IMR-90 (cell line): ENCODE measurements around the gene RAD51C. TPM values are rescaled to one million over a fixed set of nuclear protein-coding genes. Genes with fewer than 3 reads are reported as not detected.

ENCODE experiments used
- ATAC-seq: fragments of 200-7000 bp; cut with Tn5 transposase; 2 replicates; pipeline ENCODE4 v1.9.1; 2020; ENCODE audit warnings: low read depth, mild to moderate bottlenecking, moderate library complexity
- BruUV-seq: library from RNA; stranded (reverse); fragments of 400-500 nt; replicated peaks from 2 replicates; lab custom pipeline; 2021; lab: Mats Ljungman, UMichigan
- CTCF ChIA-PET: fragments of 300-600 bp; formaldehyde crosslinking; extraction: SDS; loops from one replicate; lab custom pipeline; 2021; ENCODE audit warnings: antibody characterized with exemption; lab: Yijun Ruan, JAX
- POLR2A ChIA-PET: fragments of 300-600 bp; sonication (Branson Sonifier 250); formaldehyde crosslinking; loops from one replicate; lab custom pipeline; 2022; ENCODE audit warnings: antibody characterized with exemption; ENCODE audit not compliant: unreplicated experiment; lab: Charles Lee
- DNase-seq: peaks from one replicate; pipeline ENCODE4 v3.0.0; 2013
- H2AFZ ChIP-seq: replicated peaks from 2 replicates; pipeline ENCODE3; 2013; ENCODE audit warnings: low read length, mild to moderate bottlenecking; ENCODE audit not compliant: poor library complexity
- H2AK5ac ChIP-seq: 2 replicates; pipeline ENCODE4 v1.6.1; 2013; ENCODE audit warnings: low read depth, low read length, inconsistent platforms
- H2AK9ac ChIP-seq: replicated peaks from 2 replicates; pipeline ENCODE3; 2013; ENCODE audit warnings: mild to moderate bottlenecking, low read depth, low read length, moderate library complexity; ENCODE audit not compliant: poor library complexity
- H2BK120ac ChIP-seq: 2 replicates; pipeline ENCODE4 v1.6.1; 2013; ENCODE audit warnings: low read depth, low read length, inconsistent platforms
- H2BK15ac ChIP-seq: 3 replicates; pipeline ENCODE4 v1.6.1; 2013; ENCODE audit warnings: low read depth, low read length, inconsistent platforms
- H2BK20ac ChIP-seq: 2 replicates; pipeline ENCODE4 v1.6.1; 2013; ENCODE audit warnings: low read depth, mild to moderate bottlenecking, inconsistent platforms, low read length, moderate library complexity
- H2BK5ac ChIP-seq: 2 replicates; pipeline ENCODE4 v1.6.1; 2013; ENCODE audit warnings: mild to moderate bottlenecking, low read depth, low read length, inconsistent platforms; ENCODE audit not compliant: poor library complexity, severe bottlenecking
- H3K14ac ChIP-seq: replicated peaks from 2 replicates; pipeline ENCODE4 v1.6.1; 2013; ENCODE audit warnings: low read depth, low read length, inconsistent platforms
- H3K18ac ChIP-seq: 2 replicates; pipeline ENCODE4 v1.6.1; 2013; ENCODE audit warnings: low read depth, low read length, control low read depth
- H3K23ac ChIP-seq: 2 replicates; pipeline ENCODE4 v1.6.1; 2013; ENCODE audit warnings: low read depth, low read length, inconsistent platforms
- H3K27ac ChIP-seq: 2 replicates; pipeline ENCODE4 v1.5.1; 2013; ENCODE audit warnings: mild to moderate bottlenecking, control low read depth, low read length; ENCODE audit not compliant: insufficient read depth
- H3K27me3 ChIP-seq: 2 replicates; pipeline ENCODE4 v1.6.1; 2013; ENCODE audit warnings: low read length; ENCODE audit not compliant: control insufficient read depth, insufficient read depth
- H3K36me3 ChIP-seq: 2 replicates; pipeline ENCODE4 v1.6.1; 2013; ENCODE audit warnings: low read length, mixed read lengths; ENCODE audit not compliant: control insufficient read depth, insufficient read depth
- H3K4ac ChIP-seq: 2 replicates; pipeline ENCODE4 v1.6.1; 2013; ENCODE audit warnings: low read depth, low read length, inconsistent platforms
- H3K4me1 ChIP-seq: 2 replicates; pipeline ENCODE4 v1.6.1; 2013; ENCODE audit warnings: low read length, mixed read lengths; ENCODE audit not compliant: control insufficient read depth, insufficient read depth
- H3K4me2 ChIP-seq: 2 replicates; pipeline ENCODE4 v1.6.1; 2013; ENCODE audit warnings: low read depth, mild to moderate bottlenecking, control low read depth, low read length, moderate library complexity
- H3K4me3 ChIP-seq: 2 replicates; pipeline ENCODE4 v1.5.1; 2013; ENCODE audit warnings: low read depth, mild to moderate bottlenecking, control low read depth, low read length, moderate library complexity; ENCODE audit not compliant: insufficient read depth
- H3K56ac ChIP-seq: 2 replicates; pipeline ENCODE4 v1.6.1; 2013; ENCODE audit warnings: low read length, inconsistent platforms; ENCODE audit not compliant: insufficient read depth; ENCODE audit errors: extremely low read depth
- H3K79me1 ChIP-seq, 2 experiments: 2 replicates each; pipeline ENCODE4 v1.6.1; 2013; ENCODE audit warnings: low read length in 2 of 2, inconsistent platforms in 1 of 2, low read depth in 1 of 2
- H3K9ac ChIP-seq: 2 replicates; pipeline ENCODE4 v1.6.1; 2013; ENCODE audit warnings: low read depth, low read length, control low read depth
- H3K9me1 ChIP-seq: 2 replicates; pipeline ENCODE4 v1.6.1; 2013; ENCODE audit warnings: low read length, inconsistent platforms; ENCODE audit not compliant: insufficient read depth
- H3K9me3 ChIP-seq: 2 replicates; pipeline ENCODE4 v1.6.1; 2013; ENCODE audit warnings: low read length; ENCODE audit not compliant: control insufficient read depth, insufficient read depth
- H4K20me1 ChIP-seq: 2 replicates; pipeline ENCODE4 v1.6.1; 2013; ENCODE audit warnings: low read length, inconsistent platforms; ENCODE audit not compliant: insufficient read depth
- H4K5ac ChIP-seq: 2 replicates; pipeline ENCODE4 v1.6.1; 2013; ENCODE audit warnings: mild to moderate bottlenecking, low read depth, low read length, control low read depth
- H4K8ac ChIP-seq, 2 experiments: 2 replicates each; pipeline ENCODE4 v1.6.1; 2013; ENCODE audit warnings: low read depth in 2 of 2, low read length in 2 of 2, control low read depth in 1 of 2, inconsistent platforms in 1 of 2
- H4K91ac ChIP-seq: 2 replicates; pipeline ENCODE4 v1.6.1; 2013; ENCODE audit warnings: low read depth, low read length, inconsistent platforms; ENCODE audit not compliant: insufficient read depth
- CEBPB ChIP-seq: IDR thresholded peaks from 2 replicates; pipeline ENCODE4 v1.6.1; 2012; ENCODE audit warnings: low read depth, low read length, improper control_type of control experiment
- FOS ChIP-seq: fragments of 150-350 bp; IDR thresholded peaks from 2 replicates; pipeline ENCODE4 v1.6.1; 2016; ENCODE audit warnings: low read depth, low read length
- MXI1 ChIP-seq: IDR thresholded peaks from 2 replicates; pipeline ENCODE4 v1.6.1; 2012; ENCODE audit warnings: low read depth, mild to moderate bottlenecking, low read length, moderate library complexity, borderline replicate concordance
- WGBS, 2 experiments: methylation state at CpG; one replicate each; pipeline versions ENCODE4 v1.1.5 to v1.1.7; 2013; ENCODE audit warnings: missing lambda C conversion rate in 2 of 2; ENCODE audit not compliant: insufficient read length in 1 of 2; ENCODE audit errors: extremely low coverage in 2 of 2; 5-methylcytosine and 5-hydroxymethylcytosine counted together
- dilution Hi-C: fragments of 300-500 bp; cut with HindIII; formaldehyde crosslinking; loops from one replicate; pipeline ENCODE4 v1.14.3; 2018; ENCODE audit warnings: low sequenced_read_pairs; ENCODE audit not compliant: unreplicated experiment
- in situ Hi-C: fragments of 300-500 bp; cut with MboI; formaldehyde crosslinking; loops from 3 replicates; pipeline ENCODE4 v1.14.3; 2019; ENCODE audit warnings: low sequenced_read_pairs, inconsistent platforms, mixed read lengths
- intact Hi-C: fragments of 100-400 bp; cut with micrococcal nuclease; formaldehyde crosslinking; loops from 2 replicates; pipeline ENCODE4 v1.10.0; 2022
- polyA plus RNA-seq, 3 experiments: library from polyadenylated mRNA; depleted of rRNA; stranded (reverse); fragments of >200 nt; gene quantifications; 2 replicates each; pipeline ENCODE4 v1.2.3, GENCODE V29; 2012; ENCODE audit warnings: low replicate concordance in 1 of 3
- total RNA-seq: library from RNA; depleted of rRNA; stranded (reverse); fragments of >200 nt; gene quantifications from 2 replicates; pipeline ENCODE4 v1.2.3, GENCODE V29; 2012
- TF ChIP-seq, protein P1 (sequence below): fragments of 150-350 bp; IDR thresholded peaks from 2 replicates; pipeline ENCODE4 v1.6.1; 2017; ENCODE audit warnings: mild to moderate bottlenecking, antibody characterized with exemption, low read length, low read depth
- TF ChIP-seq, protein P2 (sequence below): fragments of 150-350 bp; IDR thresholded peaks from 2 replicates; pipeline ENCODE4 v1.6.1; 2016; ENCODE audit warnings: low read depth, mild to moderate bottlenecking, low read length, moderate library complexity, borderline replicate concordance

The RAD51C gene
- total and polyA plus RNA-seq, 2 of the 4 experiments (the other 2 are of a cell fraction) = 21.1 to 28.3 TPM

DNA sequence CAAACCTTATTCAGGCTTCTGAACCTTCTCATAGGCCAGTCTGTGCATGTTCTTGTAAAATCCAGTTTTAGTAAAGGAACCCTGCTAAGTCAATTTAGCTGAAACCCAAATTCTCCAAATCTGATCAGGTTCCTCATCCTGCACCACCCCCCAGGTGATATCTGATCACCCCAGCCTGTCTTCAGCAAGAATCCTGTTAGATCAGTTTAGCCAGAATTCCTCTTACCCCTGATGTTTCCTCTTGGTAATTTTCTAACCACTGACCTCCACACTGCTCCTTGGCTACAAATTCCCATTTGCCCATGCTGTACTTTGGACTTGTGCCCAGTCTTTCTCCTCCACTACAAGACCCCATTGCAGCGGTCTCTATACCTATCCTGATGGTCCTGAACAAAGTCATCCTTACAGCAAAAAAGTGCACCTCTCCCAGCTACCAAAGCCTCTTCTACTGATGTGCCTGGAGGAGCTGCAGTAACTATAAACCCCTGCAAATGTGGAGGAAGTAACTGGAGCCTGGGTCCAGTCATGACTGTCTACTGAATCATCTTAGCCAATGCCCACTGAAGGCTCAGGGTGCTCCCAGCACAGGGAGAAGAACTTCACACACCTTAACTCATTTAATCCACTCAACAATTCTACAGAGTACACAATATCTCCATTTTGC is 24.3 kb upstream of the RAD51C start:
- no peak overlapping the region for H3K27ac ChIP-seq
- BruUV-seq = no TSS peak
- TF ChIP-seq, protein P1, sequence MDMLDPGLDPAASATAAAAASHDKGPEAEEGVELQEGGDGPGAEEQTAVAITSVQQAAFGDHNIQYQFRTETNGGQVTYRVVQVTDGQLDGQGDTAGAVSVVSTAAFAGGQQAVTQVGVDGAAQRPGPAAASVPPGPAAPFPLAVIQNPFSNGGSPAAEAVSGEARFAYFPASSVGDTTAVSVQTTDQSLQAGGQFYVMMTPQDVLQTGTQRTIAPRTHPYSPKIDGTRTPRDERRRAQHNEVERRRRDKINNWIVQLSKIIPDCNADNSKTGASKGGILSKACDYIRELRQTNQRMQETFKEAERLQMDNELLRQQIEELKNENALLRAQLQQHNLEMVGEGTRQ = no peak
- TF ChIP-seq CEBPB = no peak
- no peak for TF ChIP-seq MXI1
- TF ChIP-seq, protein P2, sequence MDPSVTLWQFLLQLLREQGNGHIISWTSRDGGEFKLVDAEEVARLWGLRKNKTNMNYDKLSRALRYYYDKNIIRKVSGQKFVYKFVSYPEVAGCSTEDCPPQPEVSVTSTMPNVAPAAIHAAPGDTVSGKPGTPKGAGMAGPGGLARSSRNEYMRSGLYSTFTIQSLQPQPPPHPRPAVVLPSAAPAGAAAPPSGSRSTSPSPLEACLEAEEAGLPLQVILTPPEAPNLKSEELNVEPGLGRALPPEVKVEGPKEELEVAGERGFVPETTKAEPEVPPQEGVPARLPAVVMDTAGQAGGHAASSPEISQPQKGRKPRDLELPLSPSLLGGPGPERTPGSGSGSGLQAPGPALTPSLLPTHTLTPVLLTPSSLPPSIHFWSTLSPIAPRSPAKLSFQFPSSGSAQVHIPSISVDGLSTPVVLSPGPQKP = no peak
- TF ChIP-seq FOS = no peak
- no peak overlapping the region for H2BK20ac ChIP-seq
- CTCF ChIA-PET = no interaction called here
- DNase-seq (peak; percentile 49), ATAC-seq (peak; percentile 44; the same call in 1 of the 2 replicates)
- no CpG with 5 or more reads among the region's 1 CpG for WGBS, 2 experiments
- H4K8ac ChIP-seq = no peak overlapping the region
- in situ Hi-C loops (no loop called here), dilution Hi-C loops (no loop called here), intact Hi-C loops (no loop called here)
- H3K56ac ChIP-seq = no peak overlapping the region
- POLR2A ChIA-PET = no interaction called here
- no peak overlapping the region for H3K9ac ChIP-seq
- H3K4me3 ChIP-seq = no peak overlapping the region
- H2AK5ac ChIP-seq = no peak overlapping the region
- H2BK5ac ChIP-seq = no peak overlapping the region
- H2AK9ac ChIP-seq = peak overlapping the region; percentile 23
- H3K4ac ChIP-seq = no peak overlapping the region
- H3K14ac ChIP-seq = no peak overlapping the region; the same call in 1 of the 2 replicates
- no peak overlapping the region for H4K91ac ChIP-seq
- H2BK120ac ChIP-seq = no peak overlapping the region
- no peak overlapping the region for H4K5ac ChIP-seq
- peak overlapping the region; percentile 37 for H2AFZ ChIP-seq
- H3K4me2 ChIP-seq = no peak overlapping the region
- no peaks in the 10 kb centered on the region for H4K20me1 ChIP-seq
- H3K4me1 ChIP-seq = no peaks in the 10 kb centered on the region; the same call in 1 of the 2 replicates
- no peak overlapping the region for H3K18ac ChIP-seq
- H3K9me1 ChIP-seq = peaks cover 7% of the 10 kb centered on the region
- H3K9me3 ChIP-seq = no peaks in the 10 kb centered on the region
- no peak overlapping the region for H2BK15ac ChIP-seq
- no peaks in the 10 kb centered on the region for H3K79me1 ChIP-seq
- no peaks in the 10 kb centered on the region for H3K36me3 ChIP-seq
- no peak overlapping the region for H3K23ac ChIP-seq
- H3K27me3 ChIP-seq = no peaks in the 10 kb centered on the region
